Prostate gland (tissue), 2 donors: ENCODE measurements around the gene C1S. TPM values are rescaled to one million over a fixed set of nuclear protein-coding genes. Genes with fewer than 3 reads are reported as not detected.
"Not testable (repeated sequence)": the region's sequence is repeated elsewhere in the genome, so short reads cannot be mapped to it uniquely, and the experiment has no call there.

Source experiments
- DNase-seq: peaks from one replicate; pipeline ENCODE4 v3.0.0-alpha.2; 2019; ENCODE audit warnings: low spot score
- H3K27ac ChIP-seq, 2 donors: fragments of 200-600 bp; sonication (generic); 2 replicates each; pipeline ENCODE4 v1.5.1; 2017 to 2019
- H3K27me3 ChIP-seq: fragments of 200-600 bp; sonication (generic); replicated peaks from 2 replicates; pipeline ENCODE4 v1.5.1; 2019; ENCODE audit not compliant: insufficient read depth
- H3K36me3 ChIP-seq, 2 donors: fragments of 200-600 bp; sonication (generic); 1 replicate in 1 of 2; 2 replicates in 1 of 2; pipeline versions ENCODE4 v1.5.1 to v1.8.1; 2017 to 2019
- H3K4me1 ChIP-seq: fragments of 200-600 bp; sonication (generic); replicated peaks from 2 replicates; pipeline ENCODE4 v1.5.1; 2019
- H3K4me3 ChIP-seq, 2 donors: fragments of 200-600 bp; sonication (generic); 2 replicates each; pipeline ENCODE4 v1.5.1; 2017 to 2019
- H3K9me3 ChIP-seq: fragments of 200-600 bp; sonication (generic); 2 replicates; pipeline ENCODE4 v1.5.1; 2017
- CTCF ChIP-seq, 4 experiments: fragments of 200-600 bp in 2 of 4; fragments of 450-650 bp in 2 of 4; sonication (generic) in 2 of 4; IDR thresholded peaks; 1 replicate in 3 of 4; 2 replicates in 1 of 4; pipeline ENCODE4 v1.5.1; 2016 to 2019; ENCODE audit warnings: antibody characterized with exemption in 4 of 4, mild to moderate bottlenecking in 2 of 4, moderate library complexity in 2 of 4
- POLR2A ChIP-seq: fragments of 450-650 bp; IDR thresholded peaks from one replicate; pipeline ENCODE4 v1.6.1; 2016; ENCODE audit warnings: antibody characterized with exemption, mild to moderate bottlenecking
- POLR2AphosphoS5 ChIP-seq: sonication (generic); formaldehyde crosslinking; IDR thresholded peaks from one replicate; pipeline ENCODE4 v1.6.1; 2017; ENCODE audit warnings: antibody characterized with exemption
- WGBS: methylation state at CpG from one replicate; pipeline ENCODE4 v1.1.5; 2018; 5-methylcytosine and 5-hydroxymethylcytosine counted together
- intact Hi-C: fragments of 100-400 bp; cut with DNase I; formaldehyde crosslinking; loops from one replicate; pipeline ENCODE4 v1.14.2; 2022
- total RNA-seq, 2 donors: library from RNA; depleted of rRNA; stranded (reverse); fragments of >200 nt; gene quantifications; one replicate each; pipeline ENCODE4 v1.1.0, GENCODE V29; 2016

Gene C1S
- total RNA-seq, 2 donors from 2014 or later: 52.7 to 176 TPM

- H3K4me3 ChIP-seq: no peak overlapping the region
- no peak for DNase-seq
- WGBS: 95% methylated on average over 1 of the region's 1 CpG
- H3K27me3 ChIP-seq: no peaks in the 10 kb centered on the region
- no peaks in the 10 kb centered on the region for H3K36me3 ChIP-seq
- H3K9me3 ChIP-seq: no peaks in the 10 kb centered on the region
- H3K4me1 ChIP-seq: no peaks in the 10 kb centered on the region
- no peak for TF ChIP-seq POLR2A
- no peak for TF ChIP-seq POLR2AphosphoS5
- TF ChIP-seq CTCF (IDR thresholded peaks at IDR 0.05): no peak
- H3K27ac ChIP-seq: no peak overlapping the region
- intact Hi-C loops: no loop called here
These were observed 26.1 kb upstream of the C1S start for GRCh38 chr12:7034464-7034863.

DNA sequence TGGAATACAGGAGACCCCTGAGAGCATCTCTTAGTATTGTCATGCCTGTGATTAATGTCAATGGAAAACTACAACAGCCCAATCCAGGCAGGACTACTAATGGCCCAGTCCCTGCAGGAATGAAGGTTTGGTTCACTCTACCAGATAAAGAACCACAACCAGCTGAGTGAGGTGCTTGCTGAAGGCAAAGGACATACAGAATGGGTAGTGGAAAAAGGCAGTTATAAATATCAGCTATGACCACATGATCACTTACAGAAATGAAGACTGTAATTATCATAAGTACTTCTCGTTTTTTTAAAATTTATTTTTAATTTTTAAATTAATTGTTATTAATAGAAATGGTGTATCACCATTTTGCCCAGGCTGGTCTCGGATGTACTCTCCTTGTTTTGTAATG lies 25.1 kb upstream of the C1S start:
- WGBS: 82% methylated on average over 2 of the region's 2 CpGs
- Histone ChIP-seq H3K4me3 (no peak overlapping the region), H3K9me3 (no peaks in the 10 kb centered on the region), H3K36me3 (no peaks in the 10 kb centered on the region), H3K4me1 (no peaks in the 10 kb centered on the region), H3K27me3 (no peaks in the 10 kb centered on the region), H3K27ac (no peak overlapping the region)
- DNase-seq: no peak
- no peak for TF ChIP-seq CTCF (IDR thresholded peaks at IDR 0.05)
- no peak for TF ChIP-seq POLR2AphosphoS5
- TF ChIP-seq POLR2A: no peak
- intact Hi-C loops: no loop called here

DNA sequence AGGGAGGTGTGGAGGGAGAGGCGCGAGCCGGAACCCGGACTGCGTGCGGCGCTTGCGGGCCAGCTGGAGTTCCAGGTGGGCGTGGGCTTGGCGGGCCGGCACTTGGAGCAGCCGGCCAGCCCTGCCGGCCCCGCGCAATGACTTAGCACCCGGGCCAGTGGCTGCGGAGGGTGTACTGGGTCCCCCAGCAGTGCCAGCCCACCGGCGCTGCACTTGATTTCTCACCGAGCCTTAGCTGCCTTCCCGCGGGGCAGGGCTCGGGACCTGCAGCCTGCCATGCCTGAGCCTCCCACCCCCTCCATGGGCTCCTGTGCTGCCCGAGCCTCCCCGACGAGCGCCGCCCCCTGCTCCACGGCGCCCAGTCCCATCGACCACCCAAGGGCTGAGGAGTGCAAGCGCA lies 23.1 kb upstream of the C1S start:
- H3K9me3 ChIP-seq, H3K36me3 ChIP-seq, DNase-seq, H3K27ac ChIP-seq, H3K27me3 ChIP-seq, intact Hi-C loops, H3K4me1 ChIP-seq, H3K4me3 ChIP-seq: not testable (repeated sequence)
- WGBS: 94% methylated on average over 17 of the region's 32 CpGs

- Histone ChIP-seq H3K27ac (no peak overlapping the region), H3K9me3 (no peaks in the 10 kb centered on the region), H3K27me3 (no peaks in the 10 kb centered on the region), H3K36me3 (no peaks in the 10 kb centered on the region), H3K4me3 (no peak overlapping the region), H3K4me1 (no peaks in the 10 kb centered on the region)
- 90% methylated on average over 22 of the region's 22 CpGs for WGBS
- intact Hi-C loops: no loop called here
- TF ChIP-seq POLR2A: no peak
- no peak for TF ChIP-seq POLR2AphosphoS5
- no peak for DNase-seq
These were observed 21.9 kb upstream of the C1S start for GRCh38 chr12:7038591-7038990.

GRCh38 chr12:7039403-7039802 lies 21.1 kb upstream of the C1S start:
- Histone ChIP-seq H3K27ac (no peak overlapping the region), H3K9me3 (no peaks in the 10 kb centered on the region), H3K4me3 (no peak overlapping the region), H3K27me3 (no peaks in the 10 kb centered on the region), H3K36me3 (no peaks in the 10 kb centered on the region), H3K4me1 (no peaks in the 10 kb centered on the region)
- 27% methylated on average over 9 of the region's 10 CpGs for WGBS
- intact Hi-C loops: no loop called here
- no peak for DNase-seq
- TF ChIP-seq POLR2AphosphoS5 (no peak), POLR2A (no peak), CTCF (IDR thresholded peaks at IDR 0.05) (no peak)

GRCh38 chr12:7042842-7043241 lies 17.7 kb upstream of the C1S start:
- WGBS: 61% methylated on average over 6 of the region's 6 CpGs
- DNase-seq: no peak
- no peak overlapping the region for H3K27ac ChIP-seq
- TF ChIP-seq POLR2A (no peak), POLR2AphosphoS5 (peak; percentile 31), CTCF (IDR thresholded peaks at IDR 0.05) (peak in 3 of 4 experiments; percentile 42 to 72 (median 64))
- no peak overlapping the region for H3K4me3 ChIP-seq
- no peaks in the 10 kb centered on the region for H3K9me3 ChIP-seq
- H3K36me3 ChIP-seq: no peaks in the 10 kb centered on the region
- intact Hi-C loops: no loop called here
- H3K27me3 ChIP-seq: no peaks in the 10 kb centered on the region
- no peaks in the 10 kb centered on the region for H3K4me1 ChIP-seq
